Loucy (cell line): ENCODE data around the gene FLOT2.

Experiments used
- H2AFZ ChIP-seq: fragments of 200-600 bp; sonication (generic); 2 replicates; pipeline ENCODE4 v1.6.0; 2016; ENCODE audit warnings: antibody characterized with exemption, mild to moderate bottlenecking, low read length, moderate library complexity
- H3F3A ChIP-seq: fragments of 200-600 bp; 2 replicates; pipeline ENCODE4 v1.6.0; 2016; ENCODE audit warnings: antibody characterized with exemption, low read depth, mild to moderate bottlenecking
- H3K27me3 ChIP-seq: fragments of 200-600 bp; sonication (generic); 2 replicates; pipeline ENCODE4 v1.6.1; 2014; ENCODE audit warnings: low read length, mild to moderate bottlenecking; ENCODE audit not compliant: insufficient read depth, poor library complexity, severe bottlenecking
- H3K36me3 ChIP-seq: fragments of 200-600 bp; sonication (generic); 2 replicates; pipeline ENCODE4 v1.6.1; 2016; ENCODE audit warnings: low read length; ENCODE audit not compliant: insufficient read depth
- H3K4me1 ChIP-seq: fragments of 200-600 bp; sonication (generic); 2 replicates; pipeline ENCODE4 v1.5.1; 2014; ENCODE audit warnings: low read length, mild to moderate bottlenecking; ENCODE audit not compliant: insufficient read depth, poor library complexity, severe bottlenecking
- H3K4me2 ChIP-seq: fragments of 200-600 bp; sonication (generic); 2 replicates; pipeline ENCODE4 v1.6.0; 2014; ENCODE audit warnings: antibody characterized with exemption, low read length, low read depth, mild to moderate bottlenecking; ENCODE audit not compliant: poor library complexity, severe bottlenecking
- H3K4me3 ChIP-seq: fragments of 200-600 bp; sonication (generic); 2 replicates; pipeline ENCODE4 v1.5.1; 2014; ENCODE audit warnings: low read length, mild to moderate bottlenecking, mixed read lengths; ENCODE audit not compliant: poor library complexity, severe bottlenecking
- H3K79me2 ChIP-seq: fragments of 200-600 bp; sonication (generic); 2 replicates; pipeline ENCODE4 v1.6.1; 2014; ENCODE audit warnings: low read length; ENCODE audit not compliant: insufficient read depth
- H3K9ac ChIP-seq: fragments of 200-600 bp; sonication (generic); 2 replicates; pipeline ENCODE4 v1.6.0; 2014; ENCODE audit warnings: mild to moderate bottlenecking, low read depth, low read length, moderate library complexity; ENCODE audit not compliant: poor library complexity, severe bottlenecking
- H3K9me2 ChIP-seq: fragments of 200-600 bp; sonication (generic); replicated peaks from 2 replicates; pipeline ENCODE4 v1.6.1; 2016; ENCODE audit warnings: low read depth, low read length, mixed read lengths
- H3K9me3 ChIP-seq: fragments of 200-600 bp; sonication (generic); 2 replicates; pipeline ENCODE4 v1.6.1; 2014; ENCODE audit warnings: mild to moderate bottlenecking, antibody characterized with exemption, low read length, low read depth; ENCODE audit not compliant: insufficient read depth
- H4K20me1 ChIP-seq: fragments of 200-600 bp; sonication (generic); 2 replicates; pipeline ENCODE4 v1.6.0; 2014; ENCODE audit warnings: antibody characterized with exemption, low read length, mild to moderate bottlenecking; ENCODE audit not compliant: insufficient read depth, poor library complexity, severe bottlenecking
- CTCF ChIP-seq: fragments of 200-600 bp; sonication (generic); conservative IDR thresholded peaks from 2 replicates; pipeline ENCODE4 v1.5.1; 2014; ENCODE audit warnings: mild to moderate bottlenecking, antibody characterized with exemption, low read length
- EZH2phosphoT487 ChIP-seq: fragments of 200-600 bp; IDR thresholded peaks from 2 replicates; pipeline ENCODE4 v1.6.1; 2018; ENCODE audit warnings: antibody characterized with exemption, mild to moderate bottlenecking, moderate library complexity, borderline replicate concordance

Gene FLOT2

DNA sequence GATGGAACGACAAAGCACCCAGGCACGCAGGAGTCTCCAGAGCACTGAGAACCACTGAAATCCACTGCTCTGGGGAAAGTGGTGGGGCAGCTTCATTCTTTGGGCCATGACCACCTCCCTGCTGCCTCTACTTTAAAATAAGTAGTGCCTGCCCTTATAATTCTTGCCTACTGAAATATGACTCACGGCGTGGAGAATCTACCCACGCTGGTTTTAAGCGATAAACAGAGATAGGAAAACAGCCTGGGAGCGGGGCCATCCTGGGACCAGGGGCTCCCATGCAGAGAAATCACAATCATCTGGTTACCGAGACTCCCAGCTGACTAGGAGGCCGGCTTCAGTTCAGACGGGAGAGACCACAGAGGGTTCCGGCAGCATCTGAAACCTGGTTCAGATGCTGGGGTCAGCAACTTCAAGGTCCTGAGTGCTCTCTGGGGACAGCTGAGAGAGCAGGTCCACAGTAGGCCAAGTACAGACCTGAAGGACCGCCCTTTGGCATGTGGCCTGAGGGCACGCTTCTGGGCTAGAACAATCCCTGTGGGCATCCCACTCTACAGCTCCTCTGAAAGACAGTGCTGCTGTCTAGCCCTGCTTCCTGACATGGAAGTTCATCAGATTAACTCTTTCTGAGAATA is 14.0 kb upstream of the FLOT2 start:
- Histone ChIP-seq H4K20me1 (no peaks in the 10 kb centered on the region), H3K9me3 (no peaks in the 10 kb centered on the region), H3K27me3 (no peaks in the 10 kb centered on the region), H3K9ac (no peak overlapping the region), H3K4me3 (no peak overlapping the region), H3K4me2 (no peak overlapping the region), H2AFZ (no peak overlapping the region), H3F3A (no peaks in the 10 kb centered on the region), H3K4me1 (no peaks in the 10 kb centered on the region), H3K79me2 (no peaks in the 10 kb centered on the region), H3K36me3 (peaks cover 98% of the 10 kb centered on the region), H3K9me2 (no peaks in the 10 kb centered on the region)
- TF ChIP-seq CTCF: no peak
- no peak for TF ChIP-seq EZH2phosphoT487

DNA sequence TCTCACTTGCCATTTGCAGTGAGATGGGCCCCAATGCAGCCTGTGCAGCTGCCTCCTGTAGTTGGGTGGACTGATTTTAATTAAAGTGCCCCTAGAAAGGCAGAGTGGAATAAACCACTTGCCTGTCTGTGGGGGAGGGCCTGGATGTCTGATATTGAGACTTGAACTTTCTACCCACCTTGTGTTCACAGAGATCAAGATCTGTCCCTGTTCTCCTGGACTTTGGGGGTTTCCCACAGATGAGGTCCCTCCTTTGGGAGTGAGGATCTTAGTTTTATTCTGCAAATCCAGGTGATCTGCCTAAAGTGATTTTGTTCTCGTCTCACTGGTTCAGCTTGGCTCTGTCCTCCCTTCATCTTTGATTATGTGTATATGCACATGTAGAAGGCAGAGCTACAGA is 13.0 kb upstream of the FLOT2 start:
- Histone ChIP-seq H3K9me3 (no peaks in the 10 kb centered on the region), H3K4me3 (no peak overlapping the region), H3K4me1 (no peaks in the 10 kb centered on the region), H3K9ac (no peak overlapping the region), H3K27me3 (no peaks in the 10 kb centered on the region), H2AFZ (no peak overlapping the region), H4K20me1 (no peaks in the 10 kb centered on the region), H3K9me2 (no peaks in the 10 kb centered on the region), H3K36me3 (peaks cover 97% of the 10 kb centered on the region), H3F3A (no peaks in the 10 kb centered on the region), H3K79me2 (no peaks in the 10 kb centered on the region), H3K4me2 (no peak overlapping the region)
- TF ChIP-seq CTCF (no peak), EZH2phosphoT487 (no peak)

DNA sequence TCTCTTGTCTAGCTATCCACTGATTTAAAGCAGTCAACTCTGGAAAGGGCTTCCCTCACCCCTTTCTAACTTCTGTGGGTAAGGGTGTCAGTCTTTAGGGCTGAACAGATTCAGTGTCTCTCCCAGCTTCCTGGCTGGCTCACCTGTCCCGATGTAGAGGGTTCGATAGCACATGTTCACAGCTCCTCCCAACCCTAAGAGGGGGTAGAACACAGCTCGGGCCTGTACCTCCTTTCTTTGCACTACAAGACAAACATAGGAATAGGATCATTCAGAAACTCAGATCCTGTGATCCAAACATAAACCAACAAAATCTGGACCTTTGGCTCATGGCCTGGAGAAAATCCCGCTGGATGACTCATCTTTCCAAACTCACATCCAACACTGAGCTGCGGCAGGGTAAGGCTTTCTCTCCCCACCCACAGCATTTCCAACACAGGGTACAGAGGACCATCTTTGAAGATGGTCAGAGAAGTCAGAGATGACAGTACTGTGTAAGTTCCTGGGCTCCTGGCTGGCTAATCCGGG is 11.2 kb upstream of the FLOT2 start:
- no peaks in the 10 kb centered on the region for H3K27me3 ChIP-seq
- H3K9ac ChIP-seq: no peak overlapping the region
- H3K9me2 ChIP-seq: no peaks in the 10 kb centered on the region
- TF ChIP-seq CTCF (no peak), EZH2phosphoT487 (no peak)
- H4K20me1 ChIP-seq: no peaks in the 10 kb centered on the region
- no peaks in the 10 kb centered on the region for H3F3A ChIP-seq
- H3K4me1 ChIP-seq: no peaks in the 10 kb centered on the region
- H3K4me2 ChIP-seq: no peak overlapping the region
- H3K79me2 ChIP-seq: no peaks in the 10 kb centered on the region
- H3K4me3 ChIP-seq: no peak overlapping the region
- no peaks in the 10 kb centered on the region for H3K9me3 ChIP-seq
- peaks cover 79% of the 10 kb centered on the region for H3K36me3 ChIP-seq
- H2AFZ ChIP-seq: no peak overlapping the region
